Liver (tissue), 3 donors: ENCODE data around the gene MAP3K9.

Source experiments
- MAX ChIP-seq: IDR thresholded peaks from 2 replicates; pipeline ENCODE4 v1.6.1; 2016; ENCODE audit warnings: antibody characterized with exemption
- REST ChIP-seq: IDR thresholded peaks from 2 replicates; pipeline ENCODE4 v1.6.1; 2016; ENCODE audit warnings: antibody characterized with exemption, mild to moderate bottlenecking
- SP1 ChIP-seq: IDR thresholded peaks from 2 replicates; pipeline ENCODE4 v1.6.1; 2018; ENCODE audit warnings: antibody characterized with exemption, mild to moderate bottlenecking
- TF ChIP-seq, protein P1 (sequence below): fragments of 150-350 bp; IDR thresholded peaks from 2 replicates; pipeline ENCODE4 v1.5.1; 2017; ENCODE audit warnings: improper control_type of control experiment, low read depth, low read length; ENCODE audit not compliant: missing input control
- donor health status: healthy.
- donor health status: healthy.

GRCh38 chr14:70856851-70857495 is 47.7 kb upstream of the MAP3K9 start:
- TF ChIP-seq REST = no peak
- no peak for TF ChIP-seq SP1
- TF ChIP-seq, protein P1, sequence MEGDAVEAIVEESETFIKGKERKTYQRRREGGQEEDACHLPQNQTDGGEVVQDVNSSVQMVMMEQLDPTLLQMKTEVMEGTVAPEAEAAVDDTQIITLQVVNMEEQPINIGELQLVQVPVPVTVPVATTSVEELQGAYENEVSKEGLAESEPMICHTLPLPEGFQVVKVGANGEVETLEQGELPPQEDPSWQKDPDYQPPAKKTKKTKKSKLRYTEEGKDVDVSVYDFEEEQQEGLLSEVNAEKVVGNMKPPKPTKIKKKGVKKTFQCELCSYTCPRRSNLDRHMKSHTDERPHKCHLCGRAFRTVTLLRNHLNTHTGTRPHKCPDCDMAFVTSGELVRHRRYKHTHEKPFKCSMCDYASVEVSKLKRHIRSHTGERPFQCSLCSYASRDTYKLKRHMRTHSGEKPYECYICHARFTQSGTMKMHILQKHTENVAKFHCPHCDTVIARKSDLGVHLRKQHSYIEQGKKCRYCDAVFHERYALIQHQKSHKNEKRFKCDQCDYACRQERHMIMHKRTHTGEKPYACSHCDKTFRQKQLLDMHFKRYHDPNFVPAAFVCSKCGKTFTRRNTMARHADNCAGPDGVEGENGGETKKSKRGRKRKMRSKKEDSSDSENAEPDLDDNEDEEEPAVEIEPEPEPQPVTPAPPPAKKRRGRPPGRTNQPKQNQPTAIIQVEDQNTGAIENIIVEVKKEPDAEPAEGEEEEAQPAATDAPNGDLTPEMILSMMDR = no peak
- no peak for TF ChIP-seq MAX
